GM19463 (cell line): ENCODE data around the gene SLC22A23.

ENCODE experiments used
- ATAC-seq: cut with Tn5 transposase; IDR thresholded peaks from one replicate; pipeline ENCODE4 v1.9.1; 2021; ENCODE audit warnings: mild to moderate bottlenecking, moderate library complexity; ENCODE audit not compliant: unreplicated experiment

The SLC22A23 gene

GRCh38 chr6:3232017-3232945 lies 224.6 kb downstream of the SLC22A23 start:
- no peak for ATAC-seq

DNA sequence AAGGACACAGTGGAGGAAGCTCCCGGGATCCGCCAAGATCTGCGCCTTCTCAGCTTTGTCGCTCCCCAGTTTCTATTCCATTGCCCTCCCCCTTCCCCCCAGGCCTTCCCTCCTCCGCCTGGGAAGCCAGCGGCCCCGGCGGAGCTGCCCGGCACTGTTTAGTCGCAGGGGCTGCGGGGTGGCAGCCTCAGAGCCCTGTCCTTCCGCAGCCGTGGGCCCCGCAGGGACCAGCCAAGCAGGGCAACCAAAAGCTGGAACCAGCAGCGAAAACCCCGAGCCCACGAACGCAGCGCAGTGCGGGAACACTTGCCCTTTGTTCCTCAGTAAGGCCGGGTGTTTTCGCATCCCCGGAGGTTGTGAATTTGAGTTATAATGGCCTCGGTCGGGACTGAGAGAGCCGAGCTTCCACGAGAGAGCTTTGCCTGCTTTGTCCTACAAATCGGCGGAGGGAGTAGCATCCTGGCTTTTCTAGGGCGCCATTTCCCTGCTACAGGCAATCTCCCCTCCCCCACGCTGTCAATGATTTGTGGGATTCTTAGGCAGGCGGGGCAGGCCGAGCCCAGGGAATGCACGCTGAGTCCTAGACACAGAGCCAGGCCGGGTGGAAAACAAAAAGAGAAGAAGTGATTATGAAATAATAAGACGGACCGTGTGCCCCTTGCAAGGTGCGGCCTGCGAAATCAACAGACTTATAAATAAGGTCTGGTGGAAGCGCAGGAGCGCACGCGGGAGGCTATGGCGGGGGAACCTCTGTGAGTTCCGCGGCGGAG lies 225.4 kb downstream of the SLC22A23 start:
- no peak for ATAC-seq

- ATAC-seq = no peak
Measured at GRCh38 chr6:3230900-3231246, 226.0 kb downstream of the SLC22A23 start.

DNA sequence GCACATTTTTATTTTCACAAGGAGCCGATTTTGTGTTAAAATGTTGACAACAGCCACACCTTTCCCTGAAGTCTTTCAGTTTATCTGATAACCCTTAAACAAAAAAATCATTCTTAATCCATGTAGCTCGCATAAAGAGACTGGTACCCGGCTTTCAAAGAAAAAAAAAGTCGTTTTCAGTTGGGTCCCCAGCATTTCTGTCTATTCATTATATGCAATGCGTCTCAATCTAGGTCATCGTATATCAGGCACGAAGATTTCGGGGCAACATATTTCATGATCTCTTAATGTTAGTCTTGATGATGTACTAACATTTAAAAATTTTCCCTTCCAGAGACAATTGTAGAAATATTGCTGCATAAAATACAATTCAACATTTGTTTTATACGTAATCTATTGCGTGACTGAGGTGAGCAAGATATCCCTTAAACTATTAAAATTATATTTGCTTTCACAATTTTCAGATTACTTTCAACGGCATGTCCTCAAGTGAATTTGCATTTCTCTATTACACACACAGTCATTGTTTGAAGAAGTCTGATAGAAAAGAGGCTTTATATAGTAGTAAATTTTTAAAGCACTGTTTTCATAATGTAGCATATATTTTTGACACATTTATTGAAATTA lies 226.5 kb downstream of the SLC22A23 start:
- ATAC-seq = no peak

DNA sequence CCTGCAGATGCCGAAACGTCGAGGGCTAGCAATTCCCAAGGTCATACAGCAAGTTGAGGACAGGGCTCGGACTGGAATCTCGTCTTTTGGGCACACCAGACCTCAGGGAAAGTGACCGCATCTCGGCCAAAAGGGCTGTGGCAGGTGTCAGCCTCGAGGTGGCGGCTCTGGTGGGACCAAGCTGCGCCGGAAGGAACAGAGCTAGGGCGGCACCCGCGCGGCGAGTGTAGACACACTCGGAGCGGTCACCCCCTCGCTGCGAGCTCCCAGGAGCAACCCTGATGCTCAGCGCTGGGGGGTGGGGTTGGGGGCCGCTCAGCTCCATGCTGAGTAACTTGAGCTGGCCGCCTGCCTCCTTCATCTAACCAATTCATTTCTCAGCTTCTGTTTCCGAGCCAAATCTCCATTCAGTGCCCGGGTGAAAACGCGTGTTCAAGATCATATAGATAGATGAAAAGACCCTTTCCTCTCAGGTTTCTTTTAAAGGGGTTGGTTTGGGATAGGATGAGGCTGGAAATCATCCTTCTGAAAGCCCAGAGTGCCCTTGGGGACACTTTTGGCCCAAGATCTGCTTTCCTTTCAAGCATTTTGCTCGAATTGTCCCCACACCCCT lies 227.2 kb downstream of the SLC22A23 start:
- ATAC-seq = no peak

DNA sequence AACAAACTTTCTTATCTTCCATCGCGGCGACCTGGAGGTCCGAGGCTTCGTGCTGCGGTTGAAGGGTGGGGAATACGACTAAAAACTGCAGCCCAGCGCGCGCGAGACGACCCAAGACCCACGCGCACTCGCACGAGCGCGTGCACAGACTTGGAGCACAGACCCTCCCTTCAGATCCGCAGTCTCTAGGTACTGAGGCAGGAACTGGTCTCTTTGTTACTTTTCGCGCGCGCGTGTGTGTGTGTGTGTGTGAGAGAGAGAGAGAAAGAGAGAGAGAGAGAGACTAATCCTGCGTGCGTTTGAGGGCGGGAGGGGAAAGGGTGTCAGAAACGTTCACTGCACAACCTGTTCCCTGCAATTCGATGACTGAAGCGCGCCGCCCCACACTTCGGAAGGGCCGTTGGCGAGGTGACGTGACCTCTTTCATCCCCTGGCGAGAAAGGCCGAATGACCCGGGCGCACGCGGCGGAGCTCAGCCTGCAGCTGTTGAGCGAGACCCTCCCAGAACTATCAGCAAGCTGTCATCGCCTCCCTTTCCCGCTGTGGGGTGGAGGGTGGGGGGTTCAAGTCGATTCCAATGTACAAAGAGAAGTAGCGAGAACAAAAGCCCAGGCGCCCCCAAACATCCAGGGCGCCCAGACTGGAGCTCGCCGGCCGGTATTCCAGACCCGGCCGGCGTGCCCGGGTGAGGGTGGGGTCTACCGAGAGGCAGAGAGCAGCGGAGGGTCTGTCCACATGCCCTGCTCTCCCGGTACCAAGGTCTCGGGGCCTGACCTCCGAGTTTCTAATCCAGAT lies 227.9 kb downstream of the SLC22A23 start:
- ATAC-seq = no peak

DNA sequence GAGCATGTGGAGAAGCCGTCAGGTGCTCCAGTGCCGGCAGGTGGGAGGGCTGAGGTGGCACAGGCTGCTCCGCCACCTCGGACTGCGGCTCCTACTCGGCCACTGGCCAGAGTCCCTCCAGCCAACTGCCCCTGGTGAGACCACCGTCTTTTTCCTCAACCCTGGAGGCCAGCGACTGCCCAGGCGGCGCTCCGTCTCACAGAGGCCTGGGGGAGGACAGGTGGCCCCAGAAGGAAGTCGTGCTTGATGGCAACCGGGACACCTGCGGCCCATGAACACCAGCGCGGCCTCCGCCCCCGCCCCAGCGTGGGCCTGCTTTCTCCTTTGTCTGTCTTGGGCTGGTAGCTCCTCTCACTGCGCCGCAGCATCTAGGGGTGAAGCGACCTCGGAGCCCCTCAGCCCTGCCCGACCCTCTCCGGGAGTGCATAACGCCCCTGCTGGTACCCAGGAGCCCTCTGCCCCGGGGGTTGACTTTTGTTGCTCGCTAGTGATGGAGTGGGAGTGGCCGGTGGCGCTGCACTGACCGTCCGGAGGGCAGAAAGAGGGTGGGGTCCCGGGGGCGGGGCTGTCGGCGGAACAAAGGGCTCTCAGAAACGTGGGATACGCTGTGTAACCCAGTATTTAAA lies 228.7 kb downstream of the SLC22A23 start:
- no peak for ATAC-seq

DNA sequence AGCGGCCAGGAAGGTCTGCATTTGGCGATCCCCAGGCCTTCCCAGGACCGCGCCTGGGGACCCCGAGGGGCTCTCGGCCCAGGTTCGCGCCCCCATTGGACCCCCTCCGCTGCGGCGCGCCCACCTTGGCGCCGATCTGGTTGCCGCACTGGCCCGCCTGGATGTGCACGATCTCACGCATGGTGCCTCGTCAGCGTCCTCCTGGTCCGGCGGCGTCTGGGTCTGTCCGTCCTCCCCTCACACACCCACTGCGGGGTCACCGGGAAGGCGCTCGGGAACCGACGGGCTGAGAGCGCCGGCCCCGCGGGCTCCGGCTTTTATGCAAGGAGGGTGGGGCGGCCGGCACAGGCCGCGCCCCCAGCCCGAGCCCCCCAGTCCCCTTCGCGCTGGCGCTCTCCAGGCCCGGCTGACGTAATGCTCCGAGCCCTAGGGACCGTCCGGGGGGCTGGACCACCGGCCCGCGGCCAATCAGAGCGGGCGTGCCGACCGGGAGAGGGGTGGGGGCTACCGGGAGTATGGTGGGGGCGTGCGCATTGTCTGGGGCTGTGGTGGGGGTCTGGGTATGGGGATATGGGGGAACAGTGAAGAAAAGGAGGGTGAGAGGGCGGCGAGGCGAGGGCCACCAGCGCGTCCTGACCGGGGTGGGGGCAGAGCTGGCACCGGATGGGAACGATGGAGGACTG lies 229.3 kb downstream of the SLC22A23 start, which contains the start of gene TUBB2B:
Gene TUBB2B (minus strand): TSS at position 291 of the 683 bp plus-strand sequence. CDS start 110 bp downstream, at position 181.
- peak; percentile 31 for ATAC-seq

DNA sequence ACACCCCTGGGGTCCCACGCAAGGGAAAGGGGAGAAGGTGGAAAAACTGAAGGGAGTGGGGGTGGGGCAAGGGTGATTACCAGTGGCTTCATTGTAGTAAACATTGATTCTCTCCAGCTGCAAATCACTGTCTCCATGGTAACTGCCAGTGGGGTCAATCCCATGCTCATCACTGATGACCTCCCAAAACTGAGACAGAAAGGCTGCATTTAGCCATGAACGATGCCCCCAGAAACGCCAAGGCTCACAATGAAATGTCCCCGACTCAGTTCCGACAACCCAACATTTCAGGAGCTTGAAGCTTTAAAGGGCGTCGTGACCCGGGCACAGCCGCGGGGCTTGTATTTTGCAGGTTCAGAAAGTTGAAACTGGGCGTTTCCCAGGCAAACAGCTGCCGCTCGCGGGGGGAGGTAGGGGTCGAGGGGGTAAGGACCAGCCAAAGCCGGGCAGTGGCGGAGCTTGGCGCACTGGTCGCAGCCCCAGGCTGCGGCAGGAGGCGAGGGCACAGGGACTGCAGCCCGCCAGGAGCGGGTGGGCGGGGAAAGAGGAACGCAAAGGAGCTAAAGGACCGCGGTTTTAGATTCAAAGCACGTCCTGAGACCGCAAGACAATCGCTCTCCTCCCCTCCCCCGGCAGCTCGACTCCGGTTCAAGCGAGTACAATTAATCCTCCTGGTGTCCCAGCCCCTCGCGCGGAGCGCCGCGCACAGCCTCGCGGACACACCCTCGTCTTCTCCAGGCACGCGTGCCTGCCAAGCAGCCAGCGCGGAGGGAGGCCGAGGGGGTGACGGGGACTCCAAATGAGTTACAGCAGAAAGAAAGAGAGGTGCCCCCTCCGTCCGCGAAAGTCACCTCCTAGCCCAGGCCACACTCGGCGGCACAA lies 230.1 kb downstream of the SLC22A23 start:
- no peak for ATAC-seq

GRCh38 chr6:3226042-3226441 lies 230.8 kb downstream of the SLC22A23 start:
- no peak for ATAC-seq

DNA sequence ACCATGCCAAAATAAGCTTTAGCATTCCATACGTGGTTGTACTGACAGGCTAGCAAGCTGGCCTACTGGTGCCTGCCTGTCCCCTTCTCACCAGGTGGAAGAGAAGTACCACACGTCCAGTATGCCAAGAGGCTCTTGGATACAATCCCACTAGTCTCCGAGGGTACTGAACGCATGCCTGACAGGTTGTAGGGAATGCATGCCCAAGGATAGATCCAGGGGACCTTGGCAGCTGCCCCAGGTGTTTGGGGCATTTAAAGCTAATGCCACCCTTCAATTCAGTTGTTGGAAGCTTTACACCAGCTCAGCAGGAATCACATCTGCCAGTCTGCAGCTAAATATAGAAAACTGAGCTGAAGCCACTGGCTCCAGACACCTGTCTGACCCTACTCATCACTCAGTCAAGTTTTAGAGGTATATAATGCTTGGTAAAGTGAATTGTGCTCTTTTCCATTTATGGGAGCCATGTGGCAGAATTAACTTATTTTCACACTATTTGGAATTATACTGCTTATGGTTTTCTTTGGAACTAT lies 234.3 kb downstream of the SLC22A23 start:
- no peak for ATAC-seq

DNA sequence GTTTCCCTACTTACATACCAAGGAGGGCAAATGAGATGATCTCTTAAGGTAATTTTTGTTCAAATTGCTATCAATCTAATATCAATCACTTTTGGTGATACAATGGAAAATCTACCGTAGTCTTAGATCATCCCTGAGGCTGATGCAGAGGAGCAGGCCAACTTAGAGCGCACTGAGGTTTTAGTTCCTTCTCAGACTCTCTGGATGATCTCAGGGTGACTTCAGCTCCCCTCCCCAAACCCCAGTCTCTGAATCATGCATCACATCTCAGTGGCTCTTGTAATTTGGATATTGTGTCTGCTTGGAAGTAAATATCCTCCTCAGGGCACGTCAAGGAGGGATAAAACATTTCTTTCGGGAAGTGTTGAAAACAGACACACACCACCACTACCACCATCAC lies 235.3 kb downstream of the SLC22A23 start:
- ATAC-seq = no peak

- ATAC-seq = no peak
Measured at GRCh38 chr6:3220366-3220765, 236.5 kb downstream of the SLC22A23 start.
